Spleen (tissue), 7 donors: ENCODE data around the gene SIRT7.

Source experiments
- POLR2A ChIP-seq, 3 donors: fragments of 450-650 bp; IDR thresholded peaks; one replicate each; pipeline ENCODE4 v1.5.1; 2017; ENCODE audit warnings: antibody characterized with exemption in 3 of 3, mild to moderate bottlenecking in 1 of 3
- TF ChIP-seq, protein P1 (sequence below), 11 experiments: fragments of 200-600 bp in 7 of 11; fragments of 450-650 bp in 4 of 11; sonication (generic) in 4 of 11; IDR thresholded peaks in 8 of 11; conservative IDR thresholded peaks in 3 of 11; 1 replicate in 7 of 11; 2 replicates in 4 of 11; pipeline versions ENCODE4 v1.4.0 to v1.8.0; 2016 to 2021; ENCODE audit warnings: antibody characterized with exemption in 11 of 11, inconsistent platforms in 4 of 11, mild to moderate bottlenecking in 1 of 11
- donor health status: DM: no; HTN: no; CAD: no; lungs with moderate emphysema.
- donor health status: DM: no; HTN: no; CAD: no.
- donor health status: DM: no; HTN: no; CAD: no.

DNA sequence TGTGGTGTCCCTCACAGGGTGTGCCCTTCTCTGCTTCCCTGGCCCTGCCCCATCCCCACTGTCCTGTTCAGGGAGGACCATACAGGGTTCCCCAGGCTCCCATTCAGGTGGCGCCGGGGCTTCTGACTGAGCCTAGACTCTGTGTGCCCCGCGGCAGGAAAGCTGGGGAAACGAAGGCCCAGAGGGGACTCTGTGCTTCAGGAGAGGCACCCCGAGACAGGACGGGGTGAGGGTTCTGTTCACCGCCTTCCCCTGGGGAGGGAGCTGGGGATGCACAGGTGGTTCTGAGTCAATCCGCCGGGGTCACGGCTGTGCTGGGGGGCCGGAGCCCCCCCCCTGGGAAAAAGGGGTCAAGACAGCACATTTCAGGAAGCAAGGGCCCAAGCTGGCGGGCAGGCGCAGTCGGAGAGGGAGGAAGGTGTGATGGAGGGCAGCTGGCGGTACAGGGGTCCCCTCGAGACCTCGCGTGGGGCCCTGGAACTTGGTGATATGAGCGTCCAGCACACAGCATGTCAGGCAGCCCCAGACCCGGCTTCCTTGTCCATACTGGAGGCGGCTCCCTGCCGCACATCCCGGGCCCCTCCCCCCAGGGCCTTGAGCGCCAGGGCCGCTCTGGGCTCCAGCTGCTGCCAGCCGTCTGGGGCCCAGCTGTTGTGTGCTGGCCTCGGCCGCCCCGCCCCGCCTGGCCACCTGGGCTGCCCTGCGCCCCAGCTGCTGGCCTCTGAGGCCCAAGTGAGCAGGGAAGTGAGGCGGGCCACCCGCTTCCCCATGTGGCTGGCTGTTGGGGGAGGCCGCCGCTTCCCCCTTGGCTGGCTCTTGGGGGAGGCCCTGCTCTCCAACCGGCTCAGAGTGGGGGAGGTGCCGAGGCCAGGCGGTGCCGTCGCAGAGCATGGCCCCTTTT, 48.6 kb upstream of the SIRT7 start:
- TF ChIP-seq, protein P1, sequence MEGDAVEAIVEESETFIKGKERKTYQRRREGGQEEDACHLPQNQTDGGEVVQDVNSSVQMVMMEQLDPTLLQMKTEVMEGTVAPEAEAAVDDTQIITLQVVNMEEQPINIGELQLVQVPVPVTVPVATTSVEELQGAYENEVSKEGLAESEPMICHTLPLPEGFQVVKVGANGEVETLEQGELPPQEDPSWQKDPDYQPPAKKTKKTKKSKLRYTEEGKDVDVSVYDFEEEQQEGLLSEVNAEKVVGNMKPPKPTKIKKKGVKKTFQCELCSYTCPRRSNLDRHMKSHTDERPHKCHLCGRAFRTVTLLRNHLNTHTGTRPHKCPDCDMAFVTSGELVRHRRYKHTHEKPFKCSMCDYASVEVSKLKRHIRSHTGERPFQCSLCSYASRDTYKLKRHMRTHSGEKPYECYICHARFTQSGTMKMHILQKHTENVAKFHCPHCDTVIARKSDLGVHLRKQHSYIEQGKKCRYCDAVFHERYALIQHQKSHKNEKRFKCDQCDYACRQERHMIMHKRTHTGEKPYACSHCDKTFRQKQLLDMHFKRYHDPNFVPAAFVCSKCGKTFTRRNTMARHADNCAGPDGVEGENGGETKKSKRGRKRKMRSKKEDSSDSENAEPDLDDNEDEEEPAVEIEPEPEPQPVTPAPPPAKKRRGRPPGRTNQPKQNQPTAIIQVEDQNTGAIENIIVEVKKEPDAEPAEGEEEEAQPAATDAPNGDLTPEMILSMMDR (IDR thresholded peaks at IDR 0.05 in 8 of 11, conservative IDR thresholded peaks at IDR 0.05 in 3 of 11), result no peak
- no peak for TF ChIP-seq POLR2A (IDR thresholded peaks at IDR 0.05)
